Upper lobe of right lung (tissue), 1 donor: Measurements from ENCODE around the gene PBLD. TPM values are rescaled to one million over a fixed set of nuclear protein-coding genes. Genes with fewer than 3 reads are reported as not detected.

Source experiments
- ATAC-seq: fragments of 200-7000 bp; cut with Tn5 transposase; one replicate; pipeline ENCODE4 v1.9.1; 2020; ENCODE audit warnings: mild to moderate bottlenecking, moderate library complexity
- DNase-seq: peaks from one replicate; pipeline ENCODE4 v3.0.0-alpha.2; 2020
- H3K27ac ChIP-seq: fragments of 200-600 bp; one replicate; pipeline ENCODE4 v1.8.0; 2022
- H3K27me3 ChIP-seq: fragments of 200-600 bp; one replicate; pipeline ENCODE4 v1.8.0; 2022; ENCODE audit warnings: mild to moderate bottlenecking
- H3K36me3 ChIP-seq: fragments of 200-600 bp; one replicate; pipeline ENCODE4 v1.8.0; 2022
- H3K4me1 ChIP-seq: fragments of 200-600 bp; one replicate; pipeline ENCODE4 v1.8.0; 2022
- H3K4me3 ChIP-seq: fragments of 200-600 bp; one replicate; pipeline ENCODE4 v1.8.0; 2022; ENCODE audit warnings: mild to moderate bottlenecking
- H3K9me3 ChIP-seq: fragments of 200-600 bp; one replicate; pipeline ENCODE4 v1.8.0; 2022
- CTCF ChIP-seq: fragments of 200-600 bp; IDR thresholded peaks from one replicate; pipeline ENCODE4 v1.8.0; 2022; ENCODE audit warnings: antibody characterized with exemption
- intact Hi-C: fragments of 100-400 bp; cut with DNase I; formaldehyde crosslinking; loops from one replicate; pipeline ENCODE4 v1.11.0; 2022
- total RNA-seq: library from RNA; stranded (reverse); fragmentation: NEBNext Ultra II Directional; extraction: Animal tissue kit (Norgen Biotek cat#: 25700); gene quantifications from one replicate; pipeline ENCODE4 v1.2.1, GENCODE V29; 2021
- donor health status: DM: no; HTN: yes; CAD: no; lungs with severe emphysema.

PBLD gene
- total RNA-seq, 1 donor from 2014 or later, result 2.3 TPM

- H3K4me1 ChIP-seq, result no peaks in the 10 kb centered on the region
- H3K27me3 ChIP-seq, result no peaks in the 10 kb centered on the region
- H3K27ac ChIP-seq, result no peak overlapping the region
- no peak for DNase-seq
- H3K36me3 ChIP-seq, result no peaks in the 10 kb centered on the region
- no peak overlapping the region for H3K4me3 ChIP-seq
- no peak for TF ChIP-seq CTCF
- intact Hi-C loops, result no loop called here
- ATAC-seq, result no peak
- H3K9me3 ChIP-seq, result no peaks in the 10 kb centered on the region
These were observed 59.9 kb downstream of the PBLD start for GRCh38 chr10:68272833-68273232.

DNA sequence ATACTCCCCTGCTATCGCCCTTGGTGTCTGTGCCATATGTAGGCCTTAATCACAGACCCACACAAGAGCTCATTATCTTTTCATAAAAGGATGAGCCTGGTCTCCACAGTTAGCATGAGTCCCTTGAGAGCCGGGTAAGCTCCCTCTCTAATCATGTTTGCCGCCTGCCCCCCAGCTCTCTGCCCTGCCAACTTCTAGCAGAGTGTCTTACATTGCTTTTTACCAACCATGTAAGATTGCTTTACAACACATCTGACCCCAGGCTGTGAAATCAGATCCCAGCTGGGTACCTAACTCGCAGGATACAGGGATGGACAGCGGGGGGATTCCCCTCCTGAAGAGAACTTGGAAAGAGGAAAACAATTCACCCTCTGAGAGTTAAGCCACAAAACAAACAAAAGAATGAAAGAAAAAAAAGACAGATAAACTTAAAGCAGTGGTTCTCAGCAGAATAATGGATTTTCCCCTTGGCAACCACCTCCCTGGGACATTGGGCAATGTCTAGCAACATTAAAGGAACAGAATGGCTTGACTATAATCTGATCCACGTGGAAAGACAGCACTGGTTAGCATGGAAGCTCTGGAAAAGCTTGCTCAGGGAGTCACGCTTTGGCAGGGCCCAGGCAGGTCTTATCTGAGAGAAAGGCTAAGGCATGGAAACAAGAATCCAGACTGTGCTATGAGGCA lies 61.4 kb downstream of the PBLD start:
- H3K9me3 ChIP-seq, result no peaks in the 10 kb centered on the region
- no peak overlapping the region for H3K27ac ChIP-seq
- DNase-seq, result no peak
- H3K4me3 ChIP-seq, result no peak overlapping the region
- intact Hi-C loops, result no loop called here
- no peak for ATAC-seq
- H3K4me1 ChIP-seq, result no peaks in the 10 kb centered on the region
- TF ChIP-seq CTCF, result no peak
- H3K27me3 ChIP-seq, result no peaks in the 10 kb centered on the region
- H3K36me3 ChIP-seq, result no peaks in the 10 kb centered on the region

DNA sequence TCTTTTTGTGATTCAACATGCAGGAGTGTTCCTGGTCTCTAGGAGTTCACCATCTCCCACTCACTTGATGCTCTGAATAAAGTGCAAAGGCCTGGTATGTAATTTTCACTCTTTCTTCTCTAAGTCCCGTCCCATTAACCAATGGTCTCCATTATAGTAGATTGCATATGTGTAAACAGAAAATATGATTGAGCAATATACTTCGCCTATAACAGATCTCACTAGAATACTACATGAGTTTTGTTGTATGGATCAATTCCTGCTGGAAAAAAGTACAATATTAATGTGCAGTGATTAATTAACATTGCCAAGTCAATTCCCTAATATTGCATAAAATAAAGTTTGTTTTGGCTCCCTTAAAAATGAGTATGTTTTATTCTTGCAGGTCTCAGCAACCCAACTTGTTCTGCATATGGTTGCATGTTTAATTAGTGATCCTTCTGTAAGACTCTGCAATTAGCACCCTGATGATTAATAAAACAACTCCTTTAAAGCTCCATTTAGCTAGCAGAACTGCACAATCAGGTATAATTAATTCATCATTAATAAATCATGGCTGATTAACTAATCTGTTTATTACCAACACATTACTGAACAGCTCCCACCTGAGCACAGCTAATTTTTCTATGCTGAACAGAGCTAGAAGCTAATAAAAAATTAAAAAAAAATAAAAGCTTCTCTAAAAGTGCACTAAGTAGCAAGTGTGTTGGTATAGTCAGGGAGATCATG lies 63.0 kb downstream of the PBLD start:
- Histone ChIP-seq H3K9me3 (no peaks in the 10 kb centered on the region), H3K27me3 (no peaks in the 10 kb centered on the region), H3K4me3 (no peak overlapping the region), H3K27ac (no peak overlapping the region), H3K4me1 (no peaks in the 10 kb centered on the region), H3K36me3 (no peaks in the 10 kb centered on the region)
- TF ChIP-seq CTCF, result no peak
- no peak for ATAC-seq
- DNase-seq, result no peak
- intact Hi-C loops, result no loop called here

- no peak for DNase-seq
- no peak overlapping the region for H3K4me3 ChIP-seq
- H3K27me3 ChIP-seq, result no peaks in the 10 kb centered on the region
- H3K4me1 ChIP-seq, result no peaks in the 10 kb centered on the region
- no peak for TF ChIP-seq CTCF
- ATAC-seq, result no peak
- H3K9me3 ChIP-seq, result no peaks in the 10 kb centered on the region
- no peak overlapping the region for H3K27ac ChIP-seq
- H3K36me3 ChIP-seq, result no peaks in the 10 kb centered on the region
- intact Hi-C loops, result no loop called here
These were observed 71.4 kb downstream of the PBLD start for GRCh38 chr10:68261132-68261856.

DNA sequence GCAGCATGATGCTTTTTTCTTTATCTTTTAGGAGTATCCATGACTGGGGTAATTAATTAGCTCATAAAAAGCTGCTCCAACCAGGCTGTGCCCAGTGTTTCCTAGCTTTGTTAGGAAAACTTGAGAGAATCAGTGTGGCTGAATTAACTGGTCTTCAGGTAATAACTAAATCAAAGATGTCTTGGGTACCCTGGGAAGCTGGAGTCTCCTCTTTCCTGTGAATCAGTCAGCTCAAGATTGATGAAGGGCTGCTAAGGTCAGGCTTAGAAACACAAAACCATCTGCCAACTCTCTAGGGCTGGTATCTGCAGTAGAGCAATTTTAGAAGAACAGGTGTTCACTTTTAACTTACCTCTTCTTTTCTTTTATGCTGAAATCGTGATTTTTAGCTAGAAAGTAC lies 79.4 kb downstream of the PBLD start:
- intact Hi-C loops, result no loop called here
- TF ChIP-seq CTCF, result no peak
- DNase-seq, result no peak

More for the DNA sequence above, 79.4 kb downstream of the PBLD start:
- no peaks in the 10 kb centered on the region for H3K36me3 ChIP-seq
- no peaks in the 10 kb centered on the region for H3K9me3 ChIP-seq
- H3K4me1 ChIP-seq, result no peaks in the 10 kb centered on the region
- H3K4me3 ChIP-seq, result no peak overlapping the region
- no peak overlapping the region for H3K27ac ChIP-seq
- ATAC-seq, result no peak
- no peaks in the 10 kb centered on the region for H3K27me3 ChIP-seq
